ENCODE results near the gene EEF1G. TPM values are rescaled to one million over a fixed set of nuclear protein-coding genes. Genes with fewer than 3 reads are reported as not detected.

EEF1G gene
- total and polyA plus RNA-seq, 7 donors, result 1,344 to 2,108 (median 1,779) TPM

GRCh38 chr11:62534779-62535545 lies 38.7 kb downstream of the EEF1G start:
- peak overlapping the region in 3 of 4 donors; percentile 6 to 100 (median 99) for H3K27ac ChIP-seq
- no peak overlapping the region for H3K4me3 ChIP-seq
- TF ChIP-seq EP300 (IDR thresholded peaks at IDR 0.05), result no peak
- TF ChIP-seq POLR2A (IDR thresholded peaks at IDR 0.05), result no peak
- TF ChIP-seq POLR2AphosphoS5 (IDR thresholded peaks at IDR 0.05), result no peak
- TF ChIP-seq, protein P1, sequence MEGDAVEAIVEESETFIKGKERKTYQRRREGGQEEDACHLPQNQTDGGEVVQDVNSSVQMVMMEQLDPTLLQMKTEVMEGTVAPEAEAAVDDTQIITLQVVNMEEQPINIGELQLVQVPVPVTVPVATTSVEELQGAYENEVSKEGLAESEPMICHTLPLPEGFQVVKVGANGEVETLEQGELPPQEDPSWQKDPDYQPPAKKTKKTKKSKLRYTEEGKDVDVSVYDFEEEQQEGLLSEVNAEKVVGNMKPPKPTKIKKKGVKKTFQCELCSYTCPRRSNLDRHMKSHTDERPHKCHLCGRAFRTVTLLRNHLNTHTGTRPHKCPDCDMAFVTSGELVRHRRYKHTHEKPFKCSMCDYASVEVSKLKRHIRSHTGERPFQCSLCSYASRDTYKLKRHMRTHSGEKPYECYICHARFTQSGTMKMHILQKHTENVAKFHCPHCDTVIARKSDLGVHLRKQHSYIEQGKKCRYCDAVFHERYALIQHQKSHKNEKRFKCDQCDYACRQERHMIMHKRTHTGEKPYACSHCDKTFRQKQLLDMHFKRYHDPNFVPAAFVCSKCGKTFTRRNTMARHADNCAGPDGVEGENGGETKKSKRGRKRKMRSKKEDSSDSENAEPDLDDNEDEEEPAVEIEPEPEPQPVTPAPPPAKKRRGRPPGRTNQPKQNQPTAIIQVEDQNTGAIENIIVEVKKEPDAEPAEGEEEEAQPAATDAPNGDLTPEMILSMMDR (IDR thresholded peaks at IDR 0.05), result no peak
- DNase-seq, result no peak
- H3K27me3 ChIP-seq, result no peaks in the 10 kb centered on the region
- no peaks in the 10 kb centered on the region for H3K9me3 ChIP-seq
- WGBS, 2 donors, result 93 to 97% methylated on average over 19 of the region's 19 CpGs
- H3K4me1 ChIP-seq, result peaks cover 0 to 79% (median 57%) of the 10 kb centered on the region in 4 donors
- H3K36me3 ChIP-seq, result peaks cover 49 to 65% (median 62%) of the 10 kb centered on the region in 4 donors
- intact Hi-C loops (cut with DNase I), result no loop called here

DNA sequence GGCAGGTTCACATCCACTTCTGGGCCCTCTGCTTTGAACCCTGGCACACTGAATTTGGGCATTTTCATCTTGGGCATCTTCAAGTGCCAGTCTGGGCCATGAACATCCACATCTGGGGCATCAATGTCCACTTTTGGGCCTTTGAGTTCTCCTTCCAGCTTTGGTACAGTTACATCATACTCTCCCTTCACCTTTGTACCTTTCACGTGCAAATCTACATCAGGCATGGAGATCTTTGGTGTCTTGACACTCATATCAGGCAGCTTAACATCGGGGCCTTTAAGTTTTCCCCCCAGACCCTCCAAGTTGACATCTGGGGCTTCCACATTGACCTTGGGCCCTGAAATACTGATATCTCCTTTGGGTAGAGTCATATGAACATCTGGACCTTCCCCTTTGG lies 41.6 kb downstream of the EEF1G start:
- intact Hi-C loops (cut with DNase I), result no loop called here
- peaks cover 0 to 58% (median 32%) of the 10 kb centered on the region in 4 donors for H3K4me1 ChIP-seq
- peaks cover 67 to 93% (median 90%) of the 10 kb centered on the region in 4 donors for H3K36me3 ChIP-seq
- no peak for DNase-seq
- no peak for TF ChIP-seq POLR2AphosphoS5 (IDR thresholded peaks at IDR 0.05)
- no peak for TF ChIP-seq POLR2A (IDR thresholded peaks at IDR 0.05)
- TF ChIP-seq EP300 (IDR thresholded peaks at IDR 0.05), result no peak
- TF ChIP-seq, protein P1 (IDR thresholded peaks at IDR 0.05), result no peak
- no peaks in the 10 kb centered on the region for H3K27me3 ChIP-seq
- no peaks in the 10 kb centered on the region for H3K9me3 ChIP-seq
- H3K4me3 ChIP-seq, result no peak overlapping the region
- WGBS, 2 donors, result 94 to 95% methylated on average over 2 of the region's 2 CpGs
- H3K27ac ChIP-seq, result no peak overlapping the region

DNA sequence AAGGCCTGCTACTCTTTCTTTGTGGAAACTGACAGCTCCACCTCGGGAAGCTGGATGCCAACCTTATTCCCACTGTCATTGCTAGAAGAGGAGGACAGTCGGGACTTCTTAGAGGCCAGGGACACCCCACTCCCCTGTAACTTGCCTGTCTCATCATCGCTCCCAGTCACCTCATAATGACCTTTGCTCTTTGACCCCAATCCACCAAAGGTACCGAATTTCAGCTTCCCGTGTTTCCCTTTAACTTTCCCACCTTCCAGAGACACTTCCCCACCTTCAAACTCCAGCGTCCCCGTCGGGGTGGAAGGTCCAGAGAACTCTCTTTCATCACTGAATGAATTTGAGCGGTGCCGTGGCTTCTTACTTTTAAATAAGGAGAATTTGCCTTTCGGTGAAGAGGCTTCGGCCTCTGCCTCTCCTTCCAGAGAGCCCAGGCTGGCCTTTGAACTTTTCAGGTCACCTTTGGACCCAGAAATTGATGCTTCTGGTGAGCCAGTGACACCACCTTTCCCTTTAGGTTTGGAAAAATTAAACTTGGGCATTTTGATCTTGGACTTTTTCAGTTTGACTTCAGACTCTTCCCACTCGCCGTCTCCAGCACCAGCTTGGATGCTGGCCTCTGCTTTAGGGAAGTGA lies 56.8 kb downstream of the EEF1G start:
- peak overlapping the region; percentile 13 to 89 (median 30) for H3K27ac ChIP-seq
- peaks cover 0 to 43% (median 29%) of the 10 kb centered on the region in 4 donors for H3K4me1 ChIP-seq

DNA sequence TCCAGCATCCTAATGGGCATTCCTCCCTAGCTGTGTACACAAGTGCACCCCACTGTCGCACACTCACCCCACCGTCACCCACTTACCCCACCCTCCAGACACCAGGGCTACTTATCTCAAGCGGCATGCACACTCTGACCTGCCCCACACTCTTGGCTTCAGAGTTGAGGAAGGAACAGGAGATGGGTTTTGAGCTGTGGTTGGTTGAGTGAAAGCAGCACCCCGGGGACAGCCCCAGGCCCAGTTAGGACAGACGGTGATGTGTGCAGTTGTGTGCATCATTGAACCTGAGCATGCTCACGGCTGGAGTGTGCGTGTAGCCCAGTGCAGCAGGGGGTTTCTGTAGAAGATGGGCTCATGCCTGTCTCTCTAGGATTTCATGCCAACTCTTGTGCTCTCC lies 59.5 kb downstream of the EEF1G start:
- Histone ChIP-seq H3K4me1 (peaks cover 0 to 59% (median 40%) of the 10 kb centered on the region in 4 donors), H3K4me3 (no peak overlapping the region), H3K9me3 (no peaks in the 10 kb centered on the region), H3K27ac (peak overlapping the region in 2 of 4 donors; percentile 86 to 89), H3K36me3 (peaks cover 11 to 48% (median 28%) of the 10 kb centered on the region in 4 donors), H3K27me3 (no peaks in the 10 kb centered on the region)
- intact Hi-C loops (cut with DNase I), result no loop called here
- DNase-seq, result no peak
- TF ChIP-seq, protein P1 (IDR thresholded peaks at IDR 0.05), result no peak
- TF ChIP-seq POLR2A (IDR thresholded peaks at IDR 0.05), result no peak
- no peak for TF ChIP-seq POLR2AphosphoS5 (IDR thresholded peaks at IDR 0.05)
- no peak for TF ChIP-seq EP300 (IDR thresholded peaks at IDR 0.05)
- 84 to 93% methylated on average over 7 of the region's 7 CpGs for WGBS, 2 donors

More for the DNA sequence above, 56.8 kb downstream of the EEF1G start:
- no peaks in the 10 kb centered on the region for H3K27me3 ChIP-seq
- TF ChIP-seq POLR2AphosphoS5 (IDR thresholded peaks at IDR 0.05), result no peak
- no peak for TF ChIP-seq EP300 (IDR thresholded peaks at IDR 0.05)
- no peak for TF ChIP-seq POLR2A (IDR thresholded peaks at IDR 0.05)
- TF ChIP-seq, protein P1 (IDR thresholded peaks at IDR 0.05), result no peak
- no peak for DNase-seq
- intact Hi-C loops (cut with DNase I), result no loop called here
- peaks cover 23 to 75% (median 49%) of the 10 kb centered on the region in 4 donors for H3K36me3 ChIP-seq
- 87 to 88% methylated on average over 14 of the region's 14 CpGs for WGBS, 2 donors
- no peak overlapping the region for H3K4me3 ChIP-seq
- H3K9me3 ChIP-seq, result no peaks in the 10 kb centered on the region

All from sigmoid colon (tissue), 7 donors.